Upper lobe of right lung (tissue), 1 donor: ENCODE measurements around the gene OR2S2. TPM values are rescaled to one million over a fixed set of nuclear protein-coding genes. Genes with fewer than 3 reads are reported as not detected.

ENCODE experiments used
- ATAC-seq: fragments of 200-7000 bp; cut with Tn5 transposase; one replicate; pipeline ENCODE4 v1.9.1; 2020; ENCODE audit warnings: mild to moderate bottlenecking, moderate library complexity
- DNase-seq: peaks from one replicate; pipeline ENCODE4 v3.0.0-alpha.2; 2020
- H3K27ac ChIP-seq: fragments of 200-600 bp; one replicate; pipeline ENCODE4 v1.8.0; 2022
- H3K27me3 ChIP-seq: fragments of 200-600 bp; one replicate; pipeline ENCODE4 v1.8.0; 2022; ENCODE audit warnings: mild to moderate bottlenecking
- H3K36me3 ChIP-seq: fragments of 200-600 bp; one replicate; pipeline ENCODE4 v1.8.0; 2022
- H3K4me1 ChIP-seq: fragments of 200-600 bp; one replicate; pipeline ENCODE4 v1.8.0; 2022
- H3K4me3 ChIP-seq: fragments of 200-600 bp; one replicate; pipeline ENCODE4 v1.8.0; 2022; ENCODE audit warnings: mild to moderate bottlenecking
- H3K9me3 ChIP-seq: fragments of 200-600 bp; one replicate; pipeline ENCODE4 v1.8.0; 2022
- CTCF ChIP-seq: fragments of 200-600 bp; IDR thresholded peaks from one replicate; pipeline ENCODE4 v1.8.0; 2022; ENCODE audit warnings: antibody characterized with exemption
- intact Hi-C: fragments of 100-400 bp; cut with DNase I; formaldehyde crosslinking; loops from one replicate; pipeline ENCODE4 v1.11.0; 2022
- total RNA-seq: library from RNA; stranded (reverse); fragmentation: NEBNext Ultra II Directional; extraction: Animal tissue kit (Norgen Biotek cat#: 25700); gene quantifications from one replicate; pipeline ENCODE4 v1.2.1, GENCODE V29; 2021
- donor health status: DM: no; HTN: yes; CAD: no; lungs with severe emphysema.

The OR2S2 gene
- total RNA-seq, 1 donor from 2014 or later: not detected

- TF ChIP-seq CTCF: no peak
- no peak overlapping the region for H3K4me3 ChIP-seq
- H3K4me1 ChIP-seq: no peaks in the 10 kb centered on the region
- H3K9me3 ChIP-seq: no peaks in the 10 kb centered on the region
- no peaks in the 10 kb centered on the region for H3K36me3 ChIP-seq
- DNase-seq: no peak
- no peak for ATAC-seq
- no peaks in the 10 kb centered on the region for H3K27me3 ChIP-seq
- intact Hi-C loops: no loop called here
- no peak overlapping the region for H3K27ac ChIP-seq
Observed at GRCh38 chr9:35929453-35929718, 28.6 kb downstream of the OR2S2 start.

GRCh38 chr9:35928591-35929452 lies 29.1 kb downstream of the OR2S2 start:
- Histone ChIP-seq H3K4me1 (peaks cover 3% of the 10 kb centered on the region), H3K9me3 (no peaks in the 10 kb centered on the region), H3K36me3 (no peaks in the 10 kb centered on the region), H3K27me3 (no peaks in the 10 kb centered on the region), H3K4me3 (no peak overlapping the region), H3K27ac (no peak overlapping the region)
- intact Hi-C loops: no loop called here
- no peak for TF ChIP-seq CTCF
- no peak for DNase-seq
- no peak for ATAC-seq

GRCh38 chr9:35923927-35924763 lies 33.8 kb downstream of the OR2S2 start:
- no peak overlapping the region for H3K27ac ChIP-seq
- peaks cover 8% of the 10 kb centered on the region for H3K4me1 ChIP-seq
- H3K4me3 ChIP-seq: no peak overlapping the region
- intact Hi-C loops: no loop called here
- H3K36me3 ChIP-seq: no peaks in the 10 kb centered on the region
- ATAC-seq (peak; percentile 46), DNase-seq (no peak)
- TF ChIP-seq CTCF: no peak
- no peaks in the 10 kb centered on the region for H3K27me3 ChIP-seq
- no peaks in the 10 kb centered on the region for H3K9me3 ChIP-seq

GRCh38 chr9:35923598-35923926 lies 34.4 kb downstream of the OR2S2 start:
- Histone ChIP-seq H3K9me3 (no peaks in the 10 kb centered on the region), H3K27ac (no peak overlapping the region), H3K27me3 (no peaks in the 10 kb centered on the region), H3K36me3 (no peaks in the 10 kb centered on the region), H3K4me3 (no peak overlapping the region), H3K4me1 (peaks cover 8% of the 10 kb centered on the region)
- ATAC-seq (no peak), DNase-seq (no peak)
- TF ChIP-seq CTCF: no peak
- intact Hi-C loops: no loop called here

GRCh38 chr9:35920051-35920620 lies 37.8 kb downstream of the OR2S2 start:
- H3K36me3 ChIP-seq: no peaks in the 10 kb centered on the region
- intact Hi-C loops: no loop called here
- no peak overlapping the region for H3K27ac ChIP-seq
- H3K4me3 ChIP-seq: no peak overlapping the region
- peaks cover 8% of the 10 kb centered on the region for H3K4me1 ChIP-seq
- TF ChIP-seq CTCF: no peak
- H3K27me3 ChIP-seq: no peaks in the 10 kb centered on the region
- DNase-seq (no peak), ATAC-seq (no peak)
- no peaks in the 10 kb centered on the region for H3K9me3 ChIP-seq
